CD4-positive, alpha-beta T cell treated with Interleukin-1 beta for 1 hour (primary cell): Measurements from ENCODE around the gene SEMA3A.
"Not testable (repeated sequence)": the region's sequence is repeated elsewhere in the genome, so short reads cannot be mapped to it uniquely, and the experiment has no call there.

ENCODE experiments used
- DNase-seq, 2 donors: peaks; one replicate each; pipeline ENCODE4 v3.0.0-alpha.2; 2020 to 2022

Gene SEMA3A

GRCh38 chr7:84194484-84195271 lies at the start of gene SEMA3A:
Gene SEMA3A, minus strand, starts transcription at chr7:84194789. Its CDS starts 203 bp downstream, at chr7:84194586.
- peak in 1 of 2 donors; percentile 11 for DNase-seq

GRCh38 chr7:84243037-84243436 lies 48.4 kb upstream of the SEMA3A start:
- not testable (repeated sequence) for DNase-seq

GRCh38 chr7:84238596-84238995 lies 44.0 kb upstream of the SEMA3A start:
- no peak for DNase-seq

GRCh38 chr7:84237533-84238173 lies 43.1 kb upstream of the SEMA3A start:
- DNase-seq = no peak

GRCh38 chr7:84236398-84236797 lies 41.8 kb upstream of the SEMA3A start:
- DNase-seq = no peak

- DNase-seq = no peak
Measured at GRCh38 chr7:84232646-84233045, 38.1 kb upstream of the SEMA3A start.

GRCh38 chr7:84231157-84231556 lies 36.6 kb upstream of the SEMA3A start:
- DNase-seq = no peak

- DNase-seq = no peak
Measured at GRCh38 chr7:84230491-84230890, 35.9 kb upstream of the SEMA3A start.

GRCh38 chr7:84228526-84228925 lies 33.9 kb upstream of the SEMA3A start:
- no peak for DNase-seq

GRCh38 chr7:84226759-84227158 lies 32.2 kb upstream of the SEMA3A start:
- no peak for DNase-seq

- no peak for DNase-seq
Measured at GRCh38 chr7:84224505-84224904, 29.9 kb upstream of the SEMA3A start.

- DNase-seq = no peak
Measured at GRCh38 chr7:84219310-84219709, 24.7 kb upstream of the SEMA3A start.

- no peak for DNase-seq
Measured at GRCh38 chr7:84218681-84219080, 24.1 kb upstream of the SEMA3A start.

GRCh38 chr7:84216472-84216871 lies 21.9 kb upstream of the SEMA3A start:
- no peak for DNase-seq

- not testable (repeated sequence) for DNase-seq
Measured at GRCh38 chr7:84214757-84215156, 20.2 kb upstream of the SEMA3A start.

- no peak for DNase-seq
Measured at GRCh38 chr7:84210301-84210700, 15.7 kb upstream of the SEMA3A start.

GRCh38 chr7:84209006-84209405 lies 14.4 kb upstream of the SEMA3A start:
- DNase-seq = no peak

GRCh38 chr7:84207615-84208014 lies 13.0 kb upstream of the SEMA3A start:
- DNase-seq = no peak

GRCh38 chr7:84207025-84207424 lies 12.4 kb upstream of the SEMA3A start:
- DNase-seq = no peak

- DNase-seq = no peak
Measured at GRCh38 chr7:84204655-84205054, 10.1 kb upstream of the SEMA3A start.

GRCh38 chr7:84202855-84203254 lies 8.3 kb upstream of the SEMA3A start:
- no peak for DNase-seq

GRCh38 chr7:84200859-84201258 lies 6.3 kb upstream of the SEMA3A start:
- DNase-seq = no peak

- DNase-seq = no peak
Measured at GRCh38 chr7:84199216-84199615, 4.6 kb upstream of the SEMA3A start.

- DNase-seq = no peak
Measured at GRCh38 chr7:84196084-84196503, 1.5 kb upstream of the SEMA3A start.
